Mucosa of descending colon (tissue), 3 donors: ENCODE measurements around the gene SLC43A3. TPM values are rescaled to one million over a fixed set of nuclear protein-coding genes. Genes with fewer than 3 reads are reported as not detected.

Experiments used
- ATAC-seq: fragments of 200-7000 bp; cut with Tn5 transposase; one replicate; pipeline ENCODE4 v1.9.1; 2020; ENCODE audit warnings: mild to moderate bottlenecking, moderate library complexity
- DNase-seq, 3 donors: peaks; one replicate each; pipeline ENCODE4 v3.0.0-alpha.2; 2020
- H3K36me3 ChIP-seq: fragments of 200-600 bp; one replicate; pipeline ENCODE4 v1.8.0; 2021; ENCODE audit warnings: low read depth, mild to moderate bottlenecking
- H3K4me1 ChIP-seq: fragments of 200-600 bp; one replicate; pipeline ENCODE4 v1.8.0; 2021; ENCODE audit warnings: low read depth, mild to moderate bottlenecking
- H3K4me3 ChIP-seq: fragments of 200-600 bp; one replicate; pipeline ENCODE4 v1.8.0; 2021; ENCODE audit warnings: mild to moderate bottlenecking
- H3K9me3 ChIP-seq: fragments of 200-600 bp; one replicate; pipeline ENCODE4 v1.8.0; 2021; ENCODE audit warnings: mild to moderate bottlenecking
- intact Hi-C, 2 donors: fragments of 100-400 bp; cut with DNase I in 1 of 2; cut with micrococcal nuclease in 1 of 2; formaldehyde crosslinking; loops; one replicate each; pipeline versions ENCODE4 v1.11.0 to v1.11.1; 2022; cut with DNase I, micrococcal nuclease
- total RNA-seq, 3 donors: library from RNA; stranded (reverse); fragmentation: NEBNext Ultra II Directional in 2 of 3; extraction: Animal tissue kit (Norgen Biotek cat#: 25700) in 2 of 3; gene quantifications; one replicate each; pipeline versions ENCODE4 v1.2.1 to v1.2.4, GENCODE V29; 2021 to 2023
- TF ChIP-seq, protein P1 (sequence below): fragments of 200-600 bp; IDR thresholded peaks from one replicate; pipeline ENCODE4 v1.8.0; 2022; ENCODE audit warnings: antibody characterized with exemption, mild to moderate bottlenecking
- donor health status: DM: no; HTN: no; CAD: no; lungs with moderate emphysema.
- donor health status: DM: no; HTN: no; CAD: no.
- donor health status: DM: no; HTN: yes; CAD: no.

The SLC43A3 gene
- total RNA-seq, 3 donors from 2014 or later, result 6.3 to 24.4 (median 16.9) TPM

DNA sequence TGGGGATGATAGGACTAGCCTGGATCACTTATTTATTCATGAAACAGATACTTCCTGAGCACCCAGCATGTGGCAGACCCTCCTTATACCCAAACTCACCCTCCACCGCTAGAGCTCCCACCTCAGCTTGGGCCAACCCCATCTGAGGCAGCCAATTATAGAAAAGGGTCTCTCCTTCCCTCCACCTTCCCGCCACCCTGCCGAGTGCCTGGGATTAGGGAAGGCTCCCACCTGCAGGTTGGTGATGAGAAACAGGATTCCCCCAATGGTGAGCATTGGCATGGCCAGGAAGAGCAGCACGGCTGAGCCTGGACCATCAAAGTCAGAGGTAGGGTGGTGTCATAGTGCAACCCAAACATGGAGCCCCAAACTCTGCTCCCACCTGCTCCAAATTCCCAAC, 5.9 kb downstream of the SLC43A3 start:
- H3K4me3 ChIP-seq, result no peak overlapping the region
- intact Hi-C loops, result no loop called here
- no peaks in the 10 kb centered on the region for H3K9me3 ChIP-seq
- TF ChIP-seq, protein P1, sequence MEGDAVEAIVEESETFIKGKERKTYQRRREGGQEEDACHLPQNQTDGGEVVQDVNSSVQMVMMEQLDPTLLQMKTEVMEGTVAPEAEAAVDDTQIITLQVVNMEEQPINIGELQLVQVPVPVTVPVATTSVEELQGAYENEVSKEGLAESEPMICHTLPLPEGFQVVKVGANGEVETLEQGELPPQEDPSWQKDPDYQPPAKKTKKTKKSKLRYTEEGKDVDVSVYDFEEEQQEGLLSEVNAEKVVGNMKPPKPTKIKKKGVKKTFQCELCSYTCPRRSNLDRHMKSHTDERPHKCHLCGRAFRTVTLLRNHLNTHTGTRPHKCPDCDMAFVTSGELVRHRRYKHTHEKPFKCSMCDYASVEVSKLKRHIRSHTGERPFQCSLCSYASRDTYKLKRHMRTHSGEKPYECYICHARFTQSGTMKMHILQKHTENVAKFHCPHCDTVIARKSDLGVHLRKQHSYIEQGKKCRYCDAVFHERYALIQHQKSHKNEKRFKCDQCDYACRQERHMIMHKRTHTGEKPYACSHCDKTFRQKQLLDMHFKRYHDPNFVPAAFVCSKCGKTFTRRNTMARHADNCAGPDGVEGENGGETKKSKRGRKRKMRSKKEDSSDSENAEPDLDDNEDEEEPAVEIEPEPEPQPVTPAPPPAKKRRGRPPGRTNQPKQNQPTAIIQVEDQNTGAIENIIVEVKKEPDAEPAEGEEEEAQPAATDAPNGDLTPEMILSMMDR, result no peak
- ATAC-seq (no peak), DNase-seq (no peak)
- H3K4me1 ChIP-seq, result peaks cover 9% of the 10 kb centered on the region
- no peaks in the 10 kb centered on the region for H3K36me3 ChIP-seq

DNA sequence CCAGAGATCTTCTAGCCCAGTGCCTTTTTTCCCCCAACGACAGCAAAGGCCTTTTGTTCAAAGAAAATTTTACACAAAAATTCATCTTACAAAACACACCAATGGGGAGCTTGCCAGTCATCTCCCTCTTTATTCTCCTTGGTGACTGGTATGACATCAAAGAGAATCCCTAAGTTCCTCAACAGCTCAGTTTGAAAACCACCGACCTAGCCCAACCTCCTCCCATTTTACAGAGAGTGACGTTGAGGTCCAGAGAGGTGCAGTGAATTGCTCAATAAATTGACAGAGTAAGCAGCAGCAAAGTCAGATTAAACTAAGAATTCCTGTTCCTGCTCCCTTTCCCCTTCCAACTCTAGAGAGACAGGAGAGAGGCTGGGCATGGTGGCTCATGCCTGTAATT, 7.8 kb downstream of the SLC43A3 start:
- no peaks in the 10 kb centered on the region for H3K36me3 ChIP-seq
- intact Hi-C loops, result no loop called here
- H3K4me1 ChIP-seq, result no peaks in the 10 kb centered on the region
- H3K9me3 ChIP-seq, result no peaks in the 10 kb centered on the region
- H3K4me3 ChIP-seq, result no peak overlapping the region
- DNase-seq (no peak), ATAC-seq (no peak)
- TF ChIP-seq, protein P1, result no peak

DNA sequence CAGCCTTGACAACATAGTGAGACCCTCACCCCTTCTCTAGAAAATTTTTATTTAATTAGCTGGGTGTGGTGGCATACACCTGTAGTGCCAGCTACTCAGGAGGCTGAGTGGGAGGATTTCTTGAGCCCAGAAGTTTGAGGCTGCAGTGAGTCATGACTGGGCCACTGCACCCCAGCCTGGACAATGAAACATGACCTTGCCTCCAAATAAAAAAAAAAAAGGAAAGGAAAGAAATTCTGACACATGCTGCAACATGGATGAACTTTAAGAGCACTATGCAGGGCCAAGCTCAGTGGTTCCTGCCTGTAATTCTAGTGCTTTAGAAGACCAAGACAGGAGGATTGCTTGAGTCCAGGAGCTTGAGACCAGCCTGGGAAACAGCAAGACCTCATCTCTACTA, 8.8 kb downstream of the SLC43A3 start:
- TF ChIP-seq, protein P1, result no peak
- no peak for ATAC-seq
- H3K9me3 ChIP-seq, result no peaks in the 10 kb centered on the region
- H3K4me1 ChIP-seq, result no peaks in the 10 kb centered on the region
- no peak overlapping the region for H3K4me3 ChIP-seq
- H3K36me3 ChIP-seq, result no peaks in the 10 kb centered on the region
- no peak for DNase-seq
- intact Hi-C loops, result no loop called here

DNA sequence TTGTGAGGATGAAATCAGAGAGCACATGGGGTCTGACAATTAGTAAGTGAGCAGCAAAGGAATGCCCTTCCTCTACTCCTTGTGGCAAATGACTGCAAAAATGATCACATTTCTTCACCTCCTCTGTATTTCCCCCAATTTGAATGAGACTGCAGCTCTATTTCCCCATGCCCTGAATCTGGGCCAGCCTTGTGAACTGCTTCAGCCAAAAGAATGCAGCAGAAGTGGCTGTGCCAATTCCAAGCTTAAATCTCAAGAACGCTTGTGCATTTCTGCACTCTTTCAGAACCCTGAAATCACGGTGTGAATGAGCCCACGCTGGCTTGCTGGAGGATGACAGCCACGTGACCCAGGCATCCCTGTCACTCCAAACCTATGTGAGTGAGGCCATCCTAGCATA, 9.9 kb downstream of the SLC43A3 start:
- Histone ChIP-seq H3K36me3 (no peaks in the 10 kb centered on the region), H3K4me1 (no peaks in the 10 kb centered on the region), H3K4me3 (no peak overlapping the region), H3K9me3 (no peaks in the 10 kb centered on the region)
- ATAC-seq, result no peak
- TF ChIP-seq, protein P1, result no peak
- DNase-seq, result no peak
- intact Hi-C loops, result no loop called here

DNA sequence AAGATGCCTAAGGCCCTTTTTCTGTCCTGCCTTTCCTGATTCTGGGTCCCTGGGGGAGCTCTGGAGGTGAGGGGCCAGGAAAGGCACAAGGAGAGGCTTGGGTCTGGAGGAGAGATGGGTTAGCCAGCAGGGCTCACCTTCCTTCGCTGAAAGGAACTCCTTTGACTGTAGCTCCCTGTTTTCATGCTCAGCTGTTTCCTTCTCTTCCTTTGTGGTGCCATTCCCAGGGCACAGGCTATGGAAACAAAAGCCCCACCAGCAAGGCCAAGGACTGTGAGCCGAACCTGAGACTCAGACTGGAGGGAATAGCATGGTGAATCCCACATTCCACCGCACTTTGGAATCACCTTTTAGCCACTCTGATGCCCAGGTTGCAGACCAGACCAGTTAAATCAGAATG, 10.5 kb downstream of the SLC43A3 start:
- no peaks in the 10 kb centered on the region for H3K36me3 ChIP-seq
- TF ChIP-seq, protein P1, result no peak
- ATAC-seq, result no peak

DNA sequence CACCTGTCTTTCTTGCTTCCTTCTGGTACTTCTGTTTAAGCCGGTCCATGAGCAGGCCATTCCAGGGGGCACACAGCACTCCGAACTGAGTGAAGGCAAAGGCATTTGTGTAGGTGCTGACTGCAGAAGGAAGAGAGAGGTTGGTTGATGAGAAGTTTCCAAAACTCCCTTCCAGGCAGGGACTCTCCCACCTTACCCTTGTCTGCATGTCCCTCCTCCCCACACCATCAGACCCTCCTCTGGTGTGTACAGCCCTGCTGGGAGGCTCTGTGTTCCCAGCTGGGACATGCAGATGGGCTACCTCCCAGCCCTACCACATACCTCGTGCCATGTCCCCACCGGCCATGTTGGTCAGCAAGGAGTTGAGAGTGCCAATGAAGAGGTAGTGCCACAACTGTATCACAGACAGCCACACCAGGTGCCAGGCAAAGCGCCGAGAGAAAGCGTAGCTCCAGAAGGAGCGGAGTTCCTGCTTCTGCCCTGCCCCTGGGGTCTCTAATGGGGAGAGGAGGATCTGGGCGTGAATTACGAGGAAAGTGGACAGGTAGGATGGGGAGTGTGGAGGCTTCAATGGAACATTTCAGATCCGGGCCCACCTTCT, 12.2 kb downstream of the SLC43A3 start:
- no peaks in the 10 kb centered on the region for H3K36me3 ChIP-seq
- H3K4me1 ChIP-seq, result no peaks in the 10 kb centered on the region
- intact Hi-C loops, result no loop called here
- TF ChIP-seq, protein P1, result no peak
- no peak overlapping the region for H3K4me3 ChIP-seq
- ATAC-seq (no peak), DNase-seq (no peak)
- H3K9me3 ChIP-seq, result no peaks in the 10 kb centered on the region

More for the DNA sequence above, 10.5 kb downstream of the SLC43A3 start:
- no peak for DNase-seq
- no peaks in the 10 kb centered on the region for H3K9me3 ChIP-seq
- H3K4me3 ChIP-seq, result no peak overlapping the region
- intact Hi-C loops, result no loop called here
- no peaks in the 10 kb centered on the region for H3K4me1 ChIP-seq
